ENCODE results near the gene IGFN1.

Gene IGFN1

DNA sequence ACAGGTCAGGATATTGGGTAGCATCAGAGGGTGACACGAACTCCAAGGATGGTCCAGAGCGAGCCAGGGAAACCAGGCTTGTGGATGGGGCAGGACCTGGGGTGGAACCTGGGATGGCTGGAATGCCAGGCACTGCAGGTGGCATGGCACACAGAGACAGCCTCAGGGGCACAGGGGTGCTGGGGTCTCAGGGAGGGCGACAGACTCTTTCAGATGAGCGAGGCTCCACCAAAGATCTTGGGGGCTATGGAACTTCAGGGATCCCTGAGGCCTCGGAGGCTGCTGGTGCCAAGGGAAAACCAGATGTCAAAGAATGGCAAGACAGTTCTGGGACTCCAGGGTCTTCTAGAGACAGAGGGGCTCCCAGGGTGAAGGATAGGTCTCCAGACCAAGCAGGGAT lies 21.4 kb downstream of the IGFN1 start:
- no peak overlapping the region for H3K4me3 Mint-ChIP-seq
- no peaks in the 10 kb centered on the region for H3K4me1 Mint-ChIP-seq
- peaks cover 39% of the 10 kb centered on the region for H3K27me3 Mint-ChIP-seq
- CTCF ChIA-PET, result no interaction called here
- no peaks in the 10 kb centered on the region for H3K9me3 Mint-ChIP-seq
- H3K27ac Mint-ChIP-seq, result no peak overlapping the region
- H3K36me3 Mint-ChIP-seq, result no peaks in the 10 kb centered on the region
- peak; percentile 8 for DNase-seq

DNA sequence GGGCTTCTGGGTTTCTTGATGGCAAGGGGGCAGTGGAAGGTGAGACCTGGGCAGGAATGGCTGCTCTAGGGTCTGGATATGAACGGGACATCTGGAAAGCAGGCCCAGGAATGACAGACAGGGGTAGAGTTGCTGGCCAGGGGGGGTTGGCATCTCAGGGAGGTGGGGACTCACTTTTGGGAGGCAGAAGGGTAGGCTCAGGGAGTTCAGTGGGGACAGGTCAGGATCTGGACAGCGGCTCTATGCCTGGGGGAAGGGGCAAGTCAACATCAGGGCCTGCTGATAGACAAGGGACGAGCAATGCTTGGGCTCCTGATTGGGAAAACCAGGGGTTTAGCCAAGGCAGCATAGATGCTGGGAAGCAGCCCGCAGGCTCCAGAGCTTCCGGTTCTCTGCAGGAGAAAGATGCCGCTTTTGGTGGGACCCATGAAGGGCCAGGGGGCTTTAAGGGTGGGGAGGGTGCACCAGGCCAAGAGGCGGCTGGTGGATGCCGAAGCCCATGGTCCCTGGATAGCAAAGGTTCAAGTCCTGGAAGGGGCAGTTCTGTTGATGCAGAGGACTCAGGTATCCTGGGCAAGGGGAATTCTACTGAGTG lies 21.9 kb downstream of the IGFN1 start:
- no peaks in the 10 kb centered on the region for H3K9me3 Mint-ChIP-seq
- no peak overlapping the region for H3K27ac Mint-ChIP-seq
- peak; percentile 20 for DNase-seq
- CTCF ChIA-PET, result no interaction called here
- no peaks in the 10 kb centered on the region for H3K4me1 Mint-ChIP-seq
- H3K36me3 Mint-ChIP-seq, result no peaks in the 10 kb centered on the region
- H3K4me3 Mint-ChIP-seq, result no peak overlapping the region
- H3K27me3 Mint-ChIP-seq, result peaks cover 36% of the 10 kb centered on the region

DNA sequence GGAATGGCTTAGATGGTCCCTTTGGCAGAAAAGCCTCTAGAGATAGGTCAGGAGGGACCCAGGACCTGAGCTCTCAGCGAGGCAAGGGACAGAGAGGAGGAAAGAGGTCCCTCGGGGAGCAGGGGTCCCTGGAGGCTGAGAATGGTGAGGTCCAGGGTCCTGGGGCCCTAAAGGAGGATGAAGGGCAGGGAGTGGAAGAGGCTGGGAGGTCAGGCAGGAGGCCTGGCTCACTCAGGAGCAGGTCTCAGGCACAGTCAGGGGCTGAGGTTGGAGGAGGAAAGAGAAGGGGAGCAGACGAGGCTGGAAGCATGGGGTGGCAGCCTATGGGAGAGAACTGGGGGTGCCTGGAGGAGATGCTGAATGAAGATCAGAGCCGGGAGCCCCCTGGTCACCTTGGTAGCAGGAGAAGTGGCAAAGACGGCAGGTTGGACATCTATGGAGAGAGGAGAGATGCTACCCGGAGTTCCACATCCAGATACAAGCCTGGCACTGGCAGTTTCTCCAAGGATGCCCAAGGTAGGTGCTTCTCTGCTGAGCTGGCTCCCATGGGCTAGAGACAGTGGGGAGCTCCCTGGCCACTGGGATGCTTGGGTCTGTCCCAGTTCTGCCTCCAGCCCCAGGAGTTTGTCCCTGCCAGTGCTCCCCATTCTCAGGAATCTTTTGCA lies 22.6 kb downstream of the IGFN1 start:
- Mint-ChIP-seq H3K4me3 (no peak overlapping the region), H3K9me3 (no peaks in the 10 kb centered on the region), H3K27me3 (peaks cover 30% of the 10 kb centered on the region), H3K36me3 (no peaks in the 10 kb centered on the region), H3K27ac (no peak overlapping the region), H3K4me1 (no peaks in the 10 kb centered on the region)
- DNase-seq, result peak; percentile 8
- CTCF ChIA-PET, result no interaction called here

DNA sequence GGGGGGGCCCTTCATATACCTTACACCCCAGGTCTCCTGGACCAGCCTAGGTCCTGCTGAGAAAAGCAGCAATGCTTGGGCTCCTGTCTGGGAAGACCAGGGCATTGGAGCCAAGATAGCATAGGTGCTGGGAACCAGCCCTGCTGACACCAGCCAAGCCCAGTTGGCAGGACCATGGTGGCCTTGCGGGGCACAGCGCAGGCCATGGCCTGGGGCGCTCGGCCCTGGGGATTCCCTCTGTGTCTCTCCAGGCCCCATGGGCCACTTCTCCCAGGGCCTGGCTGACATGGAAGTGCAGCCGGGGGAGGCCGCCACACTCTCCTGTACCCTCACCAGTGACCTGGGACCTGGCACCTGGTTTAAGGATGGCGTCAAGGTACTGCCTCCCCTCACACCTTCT lies 23.3 kb downstream of the IGFN1 start:
- CTCF ChIA-PET, result no interaction called here
- DNase-seq, result peak; percentile 10
- no peak overlapping the region for H3K4me3 Mint-ChIP-seq

DNA sequence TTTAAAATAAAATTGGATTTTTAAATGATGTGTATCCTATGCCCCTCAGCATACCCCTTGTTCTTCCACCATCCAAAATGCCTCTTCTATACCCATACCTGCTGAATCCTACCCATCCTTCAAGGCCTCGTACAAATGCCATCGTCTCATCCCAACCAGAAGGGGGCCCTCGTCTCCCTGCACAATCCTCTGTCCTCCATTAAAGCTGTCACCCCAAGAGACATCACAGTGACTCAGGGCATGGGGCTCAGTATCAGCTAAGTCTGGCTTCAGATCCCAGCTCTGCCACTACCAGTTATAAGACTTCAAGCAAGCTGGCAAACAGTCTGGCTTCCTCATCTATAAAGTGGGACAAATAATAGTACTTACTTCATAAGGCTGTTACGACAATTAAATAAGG lies 23.8 kb downstream of the IGFN1 start:
- DNase-seq, result peak; percentile 20

More for the DNA sequence above, 23.3 kb downstream of the IGFN1 start:
- peaks cover 27% of the 10 kb centered on the region for H3K27me3 Mint-ChIP-seq
- H3K27ac Mint-ChIP-seq, result no peak overlapping the region
- H3K4me1 Mint-ChIP-seq, result no peaks in the 10 kb centered on the region
- H3K36me3 Mint-ChIP-seq, result no peaks in the 10 kb centered on the region
- H3K9me3 Mint-ChIP-seq, result no peaks in the 10 kb centered on the region

DNA sequence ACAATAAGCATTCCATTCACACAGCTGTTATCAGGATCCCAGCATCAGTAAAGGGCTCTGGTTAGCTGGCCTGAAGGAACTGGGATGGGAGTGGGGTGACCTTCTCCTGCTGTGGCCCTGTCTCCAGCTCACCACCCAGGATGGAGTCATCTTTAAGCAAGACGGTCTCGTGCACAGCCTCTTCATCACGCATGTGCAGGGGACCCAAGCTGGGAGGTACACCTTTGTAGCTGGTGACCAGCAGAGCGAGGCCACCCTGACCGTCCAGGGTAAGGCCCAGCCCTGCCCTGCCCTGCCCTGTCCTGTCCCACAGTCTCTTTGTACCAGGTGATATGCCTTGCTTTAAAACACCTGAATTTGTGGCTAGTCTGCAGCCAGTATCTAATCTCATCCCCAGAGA lies 24.3 kb downstream of the IGFN1 start:
- Mint-ChIP-seq H3K27ac (no peak overlapping the region), H3K4me1 (no peaks in the 10 kb centered on the region), H3K4me3 (no peak overlapping the region), H3K36me3 (no peaks in the 10 kb centered on the region), H3K27me3 (peaks cover 19% of the 10 kb centered on the region), H3K9me3 (no peaks in the 10 kb centered on the region)
- peak; percentile 8 for DNase-seq
- CTCF ChIA-PET, result interaction anchor here (0.8 kb wide), 1 partner anchor 8 kb away, joined by 4 read pairs; no protein-coding TSS in a partner anchor

More for the DNA sequence above, 23.8 kb downstream of the IGFN1 start:
- CTCF ChIA-PET, result interaction anchor here (0.8 kb wide), 1 partner anchor 8 kb away, joined by 4 read pairs; no protein-coding TSS in a partner anchor
- Mint-ChIP-seq H3K9me3 (no peaks in the 10 kb centered on the region), H3K4me1 (no peaks in the 10 kb centered on the region), H3K4me3 (no peak overlapping the region), H3K36me3 (no peaks in the 10 kb centered on the region), H3K27me3 (peaks cover 22% of the 10 kb centered on the region), H3K27ac (no peak overlapping the region)

DNA sequence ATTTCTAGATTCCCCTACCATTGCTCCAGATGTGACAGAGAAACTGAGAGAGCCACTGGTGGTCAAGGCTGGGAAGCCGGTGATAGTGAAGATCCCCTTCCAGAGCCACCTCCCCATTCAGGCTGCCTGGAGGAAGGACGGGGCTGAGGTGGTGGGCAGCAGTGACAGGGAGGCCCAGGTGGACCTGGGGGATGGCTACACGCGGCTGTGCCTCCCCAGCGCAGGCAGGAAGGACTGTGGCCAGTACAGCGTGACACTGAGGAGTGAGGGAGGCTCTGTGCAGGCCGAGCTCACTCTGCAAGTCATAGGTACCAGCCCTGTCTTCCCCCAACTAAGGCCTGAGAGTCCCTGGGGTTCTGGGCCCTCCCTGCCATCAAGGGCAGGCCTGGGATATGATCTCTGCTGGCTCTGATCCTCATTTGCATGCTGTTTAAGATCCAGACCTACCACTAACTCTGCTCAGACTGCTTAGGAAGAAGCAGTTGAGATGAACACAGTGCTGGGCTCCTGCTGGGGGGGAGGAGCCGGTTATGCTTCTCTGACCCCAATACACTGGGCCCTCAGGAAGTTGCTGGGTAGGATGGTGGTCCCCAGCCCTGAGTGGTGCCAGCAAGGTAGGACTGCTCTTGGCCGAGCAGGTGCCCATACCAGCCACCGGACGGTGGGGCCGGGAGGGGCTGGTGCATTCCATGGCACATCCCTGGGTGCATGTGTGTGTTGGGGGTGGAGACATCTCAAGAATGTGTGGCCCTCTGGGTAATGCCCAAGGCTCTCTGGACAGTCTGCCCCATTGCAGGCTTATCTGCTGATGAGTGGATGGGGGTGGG lies 25.1 kb downstream of the IGFN1 start:
- peak; percentile 9 for DNase-seq
- H3K27me3 Mint-ChIP-seq, result peaks cover 16% of the 10 kb centered on the region
- no peak overlapping the region for H3K27ac Mint-ChIP-seq
- no peak overlapping the region for H3K4me3 Mint-ChIP-seq
- H3K4me1 Mint-ChIP-seq, result no peaks in the 10 kb centered on the region
- H3K36me3 Mint-ChIP-seq, result no peaks in the 10 kb centered on the region
- CTCF ChIA-PET, result no interaction called here
- no peaks in the 10 kb centered on the region for H3K9me3 Mint-ChIP-seq

DNA sequence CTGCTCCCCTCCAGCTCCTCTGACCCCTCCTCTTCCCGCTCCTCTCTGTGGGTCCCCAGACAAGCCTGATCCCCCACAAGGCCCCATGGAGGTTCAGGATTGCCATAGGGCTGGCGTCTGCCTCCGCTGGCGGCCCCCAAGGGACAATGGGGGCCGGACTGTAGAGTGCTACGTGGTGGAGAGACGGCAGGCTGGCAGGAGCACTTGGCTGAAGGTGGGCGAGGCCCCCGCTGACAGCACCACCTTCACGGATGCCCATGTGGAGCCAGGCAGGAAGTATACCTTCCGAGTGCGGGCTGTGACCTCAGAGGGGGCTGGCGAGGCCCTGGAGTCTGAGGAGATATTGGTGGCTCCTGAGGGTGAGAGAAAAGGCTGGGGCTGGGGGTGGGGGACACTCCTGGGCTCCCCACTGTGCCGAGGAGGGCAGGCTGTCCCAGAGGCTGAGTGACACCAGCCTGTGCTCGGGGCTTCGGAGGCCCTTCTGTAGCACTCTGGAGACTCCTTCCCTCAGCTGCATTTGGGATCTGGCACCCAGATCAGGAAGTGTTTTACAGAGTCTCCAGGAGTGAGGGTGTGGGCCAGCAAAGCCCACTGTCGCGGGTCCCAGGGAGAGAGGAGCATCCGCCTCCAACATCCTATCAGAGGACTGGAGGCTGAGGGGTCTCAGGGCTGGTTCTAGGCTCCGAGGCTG lies 25.9 kb downstream of the IGFN1 start:
- Mint-ChIP-seq H3K27me3 (peaks cover 11% of the 10 kb centered on the region), H3K36me3 (no peaks in the 10 kb centered on the region), H3K4me3 (no peak overlapping the region), H3K27ac (no peak overlapping the region), H3K9me3 (no peaks in the 10 kb centered on the region), H3K4me1 (no peaks in the 10 kb centered on the region)
- CTCF ChIA-PET, result no interaction called here
- DNase-seq, result peak; percentile 6

DNA sequence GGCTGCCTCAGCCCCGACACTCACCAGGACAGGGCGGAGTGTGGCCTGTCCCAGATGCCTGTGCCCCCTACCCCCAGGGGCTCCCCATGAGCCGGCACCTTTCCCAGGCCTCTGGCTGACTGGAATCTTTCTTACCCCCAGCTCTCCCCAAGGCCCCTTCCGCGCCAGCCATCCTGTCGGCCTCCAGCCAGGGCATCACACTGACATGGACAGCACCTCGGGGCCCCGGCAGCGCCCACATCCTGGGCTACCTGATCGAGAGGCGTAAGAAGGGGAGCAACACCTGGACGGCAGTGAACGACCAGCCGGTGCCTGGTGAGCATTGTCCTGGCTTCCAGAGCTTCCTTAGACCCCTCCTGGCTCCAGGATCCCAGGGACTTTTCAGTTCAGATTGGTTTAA lies 26.5 kb downstream of the IGFN1 start:
- Mint-ChIP-seq H3K9me3 (no peaks in the 10 kb centered on the region), H3K36me3 (no peaks in the 10 kb centered on the region), H3K4me1 (no peaks in the 10 kb centered on the region), H3K27ac (no peak overlapping the region), H3K27me3 (peaks cover 5% of the 10 kb centered on the region), H3K4me3 (no peak overlapping the region)
- peak; percentile 15 for DNase-seq
- CTCF ChIA-PET, result no interaction called here

DNA sequence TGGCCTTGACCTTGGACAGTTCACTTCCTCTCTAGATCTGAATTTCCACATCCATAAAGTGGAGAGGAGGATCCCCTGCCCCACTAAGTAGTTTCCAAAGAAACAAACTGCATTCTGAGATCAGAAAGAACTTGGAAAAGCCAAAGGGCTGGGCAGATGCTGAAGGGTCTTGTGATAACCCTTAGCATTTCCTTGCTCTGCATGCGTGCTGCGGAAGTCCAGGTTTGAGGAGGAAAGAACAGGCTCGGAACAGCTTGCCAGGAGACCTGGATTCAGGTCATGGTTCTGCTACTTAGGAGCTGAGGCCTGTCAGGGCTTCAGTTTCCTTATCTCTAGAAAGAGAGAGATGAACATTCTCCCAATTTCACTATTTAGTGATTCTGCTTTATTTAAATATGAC lies 27.2 kb downstream of the IGFN1 start:
- Mint-ChIP-seq H3K4me3 (no peak overlapping the region), H3K9me3 (no peaks in the 10 kb centered on the region), H3K4me1 (no peaks in the 10 kb centered on the region), H3K27me3 (no peaks in the 10 kb centered on the region), H3K36me3 (no peaks in the 10 kb centered on the region), H3K27ac (no peak overlapping the region)
- DNase-seq, result no peak
- CTCF ChIA-PET, result no interaction called here

DNA sequence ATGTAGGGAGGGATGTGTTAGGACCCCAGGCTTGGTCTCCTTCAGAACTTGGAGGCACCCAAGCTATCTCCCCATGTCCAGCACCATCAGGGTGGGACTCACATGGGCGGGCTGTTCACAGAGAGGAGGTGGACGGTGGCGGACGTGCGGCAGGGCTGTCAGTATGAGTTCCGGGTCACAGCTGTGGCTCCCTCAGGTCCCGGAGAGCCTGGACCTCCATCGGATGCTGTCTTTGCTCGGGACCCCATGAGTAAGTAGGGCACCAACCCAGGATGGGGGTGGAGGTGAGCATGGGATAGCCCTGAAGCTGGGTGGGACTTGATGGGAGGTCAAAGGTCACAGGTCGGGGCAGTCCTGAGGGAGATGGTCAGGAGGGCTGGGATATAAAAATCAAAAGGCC lies 27.8 kb downstream of the IGFN1 start:
- peak; percentile 14 for DNase-seq
- Mint-ChIP-seq H3K9me3 (no peaks in the 10 kb centered on the region), H3K4me1 (no peaks in the 10 kb centered on the region), H3K36me3 (no peaks in the 10 kb centered on the region), H3K27ac (no peak overlapping the region), H3K27me3 (no peaks in the 10 kb centered on the region), H3K4me3 (no peak overlapping the region)
- CTCF ChIA-PET, result interaction anchor here (0.9 kb wide), 1 partner anchor 318 kb away, joined by 3 read pairs; no protein-coding TSS in a partner anchor

DNA sequence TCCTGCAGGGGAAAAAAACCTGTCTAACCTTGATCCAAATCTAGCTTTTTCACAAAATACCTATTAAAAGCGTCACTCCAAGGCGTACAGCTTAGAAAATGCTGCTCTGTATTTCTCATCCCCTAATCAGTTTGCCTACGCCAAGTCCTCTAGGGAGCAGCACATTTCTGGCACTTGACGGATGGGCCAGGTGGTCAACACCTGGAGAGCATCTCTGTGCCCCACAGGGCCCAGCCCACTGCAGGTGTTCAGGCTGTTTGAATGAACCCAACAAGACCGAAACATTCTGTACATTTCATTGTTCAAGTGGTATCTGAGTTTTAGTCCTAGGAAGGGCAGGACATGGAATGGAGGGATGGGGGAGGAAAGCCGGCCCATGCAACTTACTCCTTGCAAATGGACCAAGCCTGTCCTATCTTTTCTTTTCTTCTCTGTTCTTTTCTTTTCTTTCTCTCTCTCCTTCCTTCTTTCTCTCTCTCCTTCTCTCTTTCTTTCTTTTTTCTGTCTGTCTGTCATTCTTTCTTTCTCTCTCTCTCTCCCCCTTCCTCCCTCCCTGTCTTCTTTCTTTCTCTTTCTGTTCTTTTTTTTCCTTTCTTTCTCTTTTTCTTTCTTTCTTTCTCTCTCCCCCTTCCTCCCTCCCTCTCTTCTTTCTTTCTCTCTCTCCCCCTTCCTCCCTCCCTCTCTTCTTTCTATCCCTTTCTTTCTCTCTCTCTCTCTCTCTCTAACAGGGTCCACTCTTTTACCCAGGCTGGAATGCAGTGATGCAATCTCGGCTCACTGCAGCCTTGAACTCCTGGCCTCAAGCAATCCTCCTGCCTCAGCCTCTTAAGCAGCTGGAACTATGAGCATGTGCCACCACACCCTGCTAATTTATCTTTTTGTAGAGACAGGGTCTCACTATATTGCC lies 29.1 kb downstream of the IGFN1 start:
- DNase-seq, result peak; percentile 5
- Mint-ChIP-seq H3K9me3 (no peaks in the 10 kb centered on the region), H3K27me3 (no peaks in the 10 kb centered on the region), H3K36me3 (no peaks in the 10 kb centered on the region), H3K27ac (no peak overlapping the region), H3K4me3 (no peak overlapping the region), H3K4me1 (no peaks in the 10 kb centered on the region)
- CTCF ChIA-PET, result interaction anchor here (0.7 to 0.9 kb wide), 2 partner anchors 127 to 317 kb away, joined by 3 read pairs; no protein-coding TSS in a partner anchor

DNA sequence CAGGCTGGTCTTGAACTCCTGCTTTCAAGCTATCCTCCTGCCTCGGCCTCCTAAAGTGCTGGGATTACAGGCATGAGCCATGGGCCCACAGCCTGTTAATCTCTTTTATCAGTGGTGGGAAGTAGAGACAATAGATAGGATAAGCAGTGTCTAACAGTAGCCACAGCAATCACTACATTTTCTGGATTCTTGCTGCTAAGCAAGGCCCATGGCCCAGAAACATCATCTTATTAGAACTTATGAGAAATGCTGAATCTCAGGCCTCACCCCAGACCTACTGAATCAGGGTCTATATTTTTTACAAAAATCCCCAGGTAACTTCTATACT lies 29.7 kb downstream of the IGFN1 start:
- H3K9me3 Mint-ChIP-seq, result no peaks in the 10 kb centered on the region
- H3K4me3 Mint-ChIP-seq, result no peak overlapping the region
- peak; percentile 10 for DNase-seq
- CTCF ChIA-PET, result interaction anchor here (0.7 kb wide), 1 partner anchor 126 kb away, joined by 3 read pairs; no protein-coding TSS in a partner anchor
- H3K36me3 Mint-ChIP-seq, result no peaks in the 10 kb centered on the region
- H3K4me1 Mint-ChIP-seq, result no peaks in the 10 kb centered on the region
- no peak overlapping the region for H3K27ac Mint-ChIP-seq
- H3K27me3 Mint-ChIP-seq, result no peaks in the 10 kb centered on the region
